MM.1S (cell line): ENCODE measurements around the gene DIO1.
"Not testable (repeated sequence)": the region's sequence is repeated elsewhere in the genome, so short reads cannot be mapped to it uniquely, and the experiment has no call there.

Source experiments
- DNase-seq: peaks from one replicate; pipeline ENCODE4 v3.0.0-alpha.2; 2015
- H2AFZ ChIP-seq: fragments of 300-600 bp; sonication (generic); 2 replicates; pipeline ENCODE4 v1.6.0; 2016; ENCODE audit warnings: antibody characterized with exemption, low read length
- H3F3A ChIP-seq: fragments of 300-600 bp; sonication (generic); 2 replicates; pipeline ENCODE4 v1.6.1; 2016; ENCODE audit warnings: mild to moderate bottlenecking, antibody characterized with exemption, low read length, moderate library complexity, mixed read lengths; ENCODE audit not compliant: insufficient read depth
- H3K27ac ChIP-seq: fragments of 300-600 bp; sonication (generic); 2 replicates; pipeline ENCODE4 v1.5.1; 2016; ENCODE audit warnings: mild to moderate bottlenecking, low read length
- H3K27me3 ChIP-seq: fragments of 300-600 bp; sonication (generic); replicated peaks from 2 replicates; pipeline ENCODE4 v1.6.0; 2016; ENCODE audit warnings: low read length; ENCODE audit not compliant: insufficient read depth
- H3K36me3 ChIP-seq: fragments of 300-600 bp; sonication (generic); replicated peaks from 2 replicates; pipeline ENCODE4 v1.6.1; 2016; ENCODE audit warnings: mild to moderate bottlenecking, low read length, mixed read lengths; ENCODE audit not compliant: insufficient read depth
- H3K4me1 ChIP-seq: fragments of 300-600 bp; sonication (generic); 2 replicates; pipeline ENCODE4 v1.6.1; 2016; ENCODE audit warnings: low read length, mixed read lengths
- H3K4me2 ChIP-seq: fragments of 300-600 bp; sonication (generic); 2 replicates; pipeline ENCODE4 v1.6.0; 2016; ENCODE audit warnings: low read depth, low read length
- H3K4me3 ChIP-seq: fragments of 300-600 bp; sonication (generic); 2 replicates; pipeline ENCODE4 v1.5.1; 2016; ENCODE audit warnings: low read length, mixed read lengths
- H3K79me2 ChIP-seq: fragments of 300-600 bp; sonication (generic); 2 replicates; pipeline ENCODE4 v1.6.1; 2016; ENCODE audit warnings: mixed run types, low read length, mixed read lengths
- H3K9ac ChIP-seq: fragments of 300-600 bp; sonication (generic); 2 replicates; pipeline ENCODE4 v1.6.1; 2016; ENCODE audit warnings: low read length, mixed read lengths
- H3K9me2 ChIP-seq: fragments of 300-600 bp; sonication (generic); replicated peaks from 2 replicates; pipeline ENCODE4 v1.6.1; 2016; ENCODE audit warnings: mild to moderate bottlenecking, low read length, mixed read lengths; ENCODE audit not compliant: insufficient read depth
- H3K9me3 ChIP-seq: fragments of 300-600 bp; sonication (generic); replicated peaks from 2 replicates; pipeline ENCODE4 v1.6.1; 2016; ENCODE audit warnings: mild to moderate bottlenecking, low read length, mixed read lengths; ENCODE audit not compliant: insufficient read depth
- H4K20me1 ChIP-seq: fragments of 300-600 bp; sonication (generic); 2 replicates; pipeline ENCODE4 v1.6.1; 2016; ENCODE audit warnings: mild to moderate bottlenecking, low read length, moderate library complexity, mixed read lengths; ENCODE audit not compliant: insufficient read depth
- EZH2 ChIP-seq: fragments of 300-600 bp; sonication (generic); optimal IDR thresholded peaks from 2 replicates; pipeline ENCODE3; 2017; ENCODE audit warnings: low read depth, mild to moderate bottlenecking, antibody characterized with exemption, low read length, mixed read lengths
- EZH2phosphoT487 ChIP-seq: fragments of 300-600 bp; sonication (generic); IDR thresholded peaks from 2 replicates; pipeline ENCODE4 v1.6.1; 2018; ENCODE audit warnings: antibody characterized with exemption, low read length
- TF ChIP-seq, protein P1 (sequence below): fragments of 300-600 bp; sonication (generic); IDR thresholded peaks from 2 replicates; pipeline ENCODE4 v1.5.1; 2016; ENCODE audit warnings: antibody characterized with exemption, low read length, mixed read lengths

Gene DIO1

DNA sequence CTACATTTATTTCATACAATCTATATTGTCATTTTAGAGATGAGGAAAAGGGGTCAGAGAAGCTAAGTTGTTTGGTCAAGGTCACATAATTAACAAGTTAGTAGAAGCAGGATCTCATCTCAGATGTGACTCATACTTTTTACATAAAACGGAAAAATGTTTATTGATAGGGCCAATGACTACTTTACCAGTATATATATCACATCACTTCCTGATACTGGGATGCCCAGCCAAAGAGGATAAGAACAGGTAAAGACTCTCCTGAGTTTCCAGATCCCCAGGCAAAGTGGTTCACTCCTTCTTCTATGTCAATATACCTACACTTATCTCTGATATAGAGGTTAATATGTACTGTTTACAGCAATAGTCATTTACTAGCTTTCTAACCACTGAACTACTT, 25.4 kb upstream of the DIO1 start:
- H3K4me1 ChIP-seq = no peaks in the 10 kb centered on the region
- H2AFZ ChIP-seq = no peak overlapping the region
- H3K9me2 ChIP-seq = no peaks in the 10 kb centered on the region
- no peak for TF ChIP-seq EZH2phosphoT487
- H3K36me3 ChIP-seq = no peaks in the 10 kb centered on the region
- H3K27ac ChIP-seq = no peak overlapping the region
- H3K79me2 ChIP-seq = no peaks in the 10 kb centered on the region
- H3K4me2 ChIP-seq = no peak overlapping the region
- DNase-seq = no peak
- no peak overlapping the region for H3K4me3 ChIP-seq
- no peaks in the 10 kb centered on the region for H3K9me3 ChIP-seq
- no peaks in the 10 kb centered on the region for H3F3A ChIP-seq
- no peaks in the 10 kb centered on the region for H4K20me1 ChIP-seq
- H3K27me3 ChIP-seq = no peaks in the 10 kb centered on the region
- no peak overlapping the region for H3K9ac ChIP-seq

DNA sequence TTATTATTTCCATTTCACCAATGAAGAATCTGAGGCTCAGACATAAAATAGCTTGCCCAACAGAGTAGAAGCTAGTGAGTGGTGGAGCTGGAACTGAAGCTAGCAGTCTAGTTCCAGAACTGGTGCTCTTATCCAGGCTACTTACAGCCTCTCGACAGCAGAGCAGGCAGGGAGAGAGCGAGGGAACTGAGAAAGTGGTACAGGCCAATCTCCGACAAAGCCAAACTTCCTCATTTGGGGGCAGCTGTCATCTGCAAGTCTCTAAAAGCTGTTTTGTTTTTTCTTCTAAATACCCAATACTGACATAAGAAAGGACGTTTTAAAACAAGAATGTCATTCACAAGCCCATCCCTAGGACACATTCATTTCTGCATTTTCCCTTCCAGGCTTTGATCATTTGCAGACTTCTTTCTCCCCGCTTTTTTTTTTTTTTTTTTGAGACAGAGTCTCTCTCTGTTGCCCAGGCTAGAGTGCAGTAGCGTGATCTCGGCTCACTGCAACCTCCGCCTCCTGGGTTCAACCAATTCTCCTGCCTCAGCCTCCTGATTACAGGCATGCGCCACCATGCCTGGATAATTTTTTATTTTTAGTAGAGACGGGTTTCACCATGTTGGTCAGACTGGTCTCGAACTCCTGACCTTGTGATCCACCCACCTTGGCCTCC, 24.4 kb upstream of the DIO1 start:
- Histone ChIP-seq H3K27ac (no peak overlapping the region), H4K20me1 (no peaks in the 10 kb centered on the region), H3K79me2 (no peaks in the 10 kb centered on the region), H3K4me3 (no peak overlapping the region), H3K27me3 (no peaks in the 10 kb centered on the region), H3K4me1 (no peaks in the 10 kb centered on the region), H3K9me3 (no peaks in the 10 kb centered on the region), H3F3A (no peaks in the 10 kb centered on the region), H3K9ac (no peak overlapping the region), H2AFZ (no peak overlapping the region), H3K9me2 (no peaks in the 10 kb centered on the region), H3K4me2 (no peak overlapping the region), H3K36me3 (no peaks in the 10 kb centered on the region)
- no peak for DNase-seq
- TF ChIP-seq EZH2 (no peak), EZH2phosphoT487 (no peak)
- TF ChIP-seq, protein P1, sequence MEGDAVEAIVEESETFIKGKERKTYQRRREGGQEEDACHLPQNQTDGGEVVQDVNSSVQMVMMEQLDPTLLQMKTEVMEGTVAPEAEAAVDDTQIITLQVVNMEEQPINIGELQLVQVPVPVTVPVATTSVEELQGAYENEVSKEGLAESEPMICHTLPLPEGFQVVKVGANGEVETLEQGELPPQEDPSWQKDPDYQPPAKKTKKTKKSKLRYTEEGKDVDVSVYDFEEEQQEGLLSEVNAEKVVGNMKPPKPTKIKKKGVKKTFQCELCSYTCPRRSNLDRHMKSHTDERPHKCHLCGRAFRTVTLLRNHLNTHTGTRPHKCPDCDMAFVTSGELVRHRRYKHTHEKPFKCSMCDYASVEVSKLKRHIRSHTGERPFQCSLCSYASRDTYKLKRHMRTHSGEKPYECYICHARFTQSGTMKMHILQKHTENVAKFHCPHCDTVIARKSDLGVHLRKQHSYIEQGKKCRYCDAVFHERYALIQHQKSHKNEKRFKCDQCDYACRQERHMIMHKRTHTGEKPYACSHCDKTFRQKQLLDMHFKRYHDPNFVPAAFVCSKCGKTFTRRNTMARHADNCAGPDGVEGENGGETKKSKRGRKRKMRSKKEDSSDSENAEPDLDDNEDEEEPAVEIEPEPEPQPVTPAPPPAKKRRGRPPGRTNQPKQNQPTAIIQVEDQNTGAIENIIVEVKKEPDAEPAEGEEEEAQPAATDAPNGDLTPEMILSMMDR = no peak

DNA sequence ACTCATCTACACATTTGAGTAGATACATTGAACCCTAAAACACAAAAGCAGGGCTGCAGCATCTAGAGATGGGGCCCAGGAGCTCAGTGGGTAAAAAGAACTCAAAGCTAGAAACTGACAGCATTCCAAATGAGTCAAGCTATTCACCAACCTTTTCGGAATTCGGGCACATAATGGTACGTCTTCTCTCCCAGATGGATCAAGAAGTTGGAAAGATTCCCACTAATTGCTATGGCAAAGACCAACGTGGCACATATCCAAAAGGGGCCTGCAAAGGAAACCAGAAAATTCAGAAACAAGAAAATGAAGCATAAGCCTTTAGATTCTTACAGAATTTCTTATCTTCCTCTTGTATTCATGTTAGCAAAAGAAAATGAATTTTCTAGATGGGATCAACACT, 22.8 kb upstream of the DIO1 start:
- TF ChIP-seq EZH2 = no peak
- TF ChIP-seq EZH2phosphoT487 = no peak
- TF ChIP-seq, protein P1 = no peak
- no peaks in the 10 kb centered on the region for H3F3A ChIP-seq
- H3K79me2 ChIP-seq = no peaks in the 10 kb centered on the region
- H3K4me1 ChIP-seq = no peaks in the 10 kb centered on the region
- no peaks in the 10 kb centered on the region for H4K20me1 ChIP-seq
- DNase-seq = no peak
- H3K4me2 ChIP-seq = no peak overlapping the region
- H3K9me3 ChIP-seq = no peaks in the 10 kb centered on the region
- H3K36me3 ChIP-seq = no peaks in the 10 kb centered on the region
- no peak overlapping the region for H3K4me3 ChIP-seq
- H3K27me3 ChIP-seq = no peaks in the 10 kb centered on the region
- H3K27ac ChIP-seq = no peak overlapping the region
- H3K9me2 ChIP-seq = no peaks in the 10 kb centered on the region
- H2AFZ ChIP-seq = no peak overlapping the region
- no peak overlapping the region for H3K9ac ChIP-seq

DNA sequence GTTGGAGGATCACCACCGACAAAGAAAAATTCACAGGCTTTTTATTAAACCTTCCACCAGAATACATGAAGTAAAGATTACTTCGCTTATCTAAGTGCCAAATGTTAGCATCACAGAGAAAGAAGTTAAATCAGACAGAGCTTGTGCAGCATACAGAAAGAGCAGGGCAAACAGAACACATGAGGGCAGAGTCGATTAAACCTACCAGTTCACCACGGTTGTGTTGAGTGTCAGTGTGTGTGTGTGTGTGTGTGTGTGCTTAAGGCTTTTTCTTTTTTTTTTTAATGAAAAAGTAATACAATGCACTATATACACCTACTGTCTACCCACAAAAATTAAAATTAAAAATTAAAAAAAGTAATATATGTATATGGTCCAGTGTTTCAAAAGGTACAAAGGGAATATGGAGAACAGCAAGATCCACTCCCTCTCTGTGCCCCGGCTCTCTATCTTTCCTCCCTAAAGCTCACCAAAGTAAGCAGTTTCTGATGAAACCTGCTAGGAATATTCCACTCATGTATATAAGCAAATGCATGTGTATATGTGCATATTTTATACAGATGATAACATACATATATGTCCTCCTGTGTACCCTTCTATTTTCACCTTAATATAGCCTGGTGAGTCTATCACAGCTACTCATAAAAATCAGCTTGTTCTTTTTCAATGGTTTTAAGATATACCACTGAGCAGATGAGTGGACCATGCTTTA, 22.1 kb upstream of the DIO1 start:
- no peaks in the 10 kb centered on the region for H3K9me3 ChIP-seq
- no peaks in the 10 kb centered on the region for H3K27me3 ChIP-seq
- no peak overlapping the region for H3K9ac ChIP-seq
- H3K4me2 ChIP-seq = no peak overlapping the region
- no peak for DNase-seq
- H3F3A ChIP-seq = no peaks in the 10 kb centered on the region
- no peak for TF ChIP-seq EZH2
- TF ChIP-seq EZH2phosphoT487 = no peak
- TF ChIP-seq, protein P1 = no peak
- no peak overlapping the region for H2AFZ ChIP-seq
- H4K20me1 ChIP-seq = no peaks in the 10 kb centered on the region
- no peaks in the 10 kb centered on the region for H3K79me2 ChIP-seq
- H3K9me2 ChIP-seq = no peaks in the 10 kb centered on the region
- no peaks in the 10 kb centered on the region for H3K4me1 ChIP-seq
- H3K4me3 ChIP-seq = no peak overlapping the region
- H3K36me3 ChIP-seq = no peaks in the 10 kb centered on the region
- no peak overlapping the region for H3K27ac ChIP-seq

DNA sequence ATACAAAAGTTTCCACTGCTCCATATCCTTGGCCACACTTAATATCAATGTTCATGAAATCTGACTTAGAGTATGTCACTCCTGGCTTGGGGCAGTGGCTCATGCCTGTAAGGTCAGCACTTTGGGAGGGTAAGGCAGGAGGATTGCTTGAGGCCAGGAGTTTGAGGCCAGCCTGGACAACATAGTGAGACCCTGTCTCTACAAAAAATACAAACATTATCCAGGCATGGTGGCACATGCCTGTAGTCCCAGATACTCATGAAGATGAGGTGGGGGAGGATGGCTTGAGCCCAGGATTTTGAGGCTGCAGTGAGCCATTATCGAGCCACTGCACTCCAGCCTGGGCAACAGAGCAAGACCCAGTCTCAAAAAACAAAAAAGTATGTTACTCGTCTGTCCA, 18.8 kb upstream of the DIO1 start:
- H3K36me3 ChIP-seq, H3K4me2 ChIP-seq, H2AFZ ChIP-seq, H3K79me2 ChIP-seq, H3K27ac ChIP-seq, H3K27me3 ChIP-seq, H3K4me3 ChIP-seq, H3K9me2 ChIP-seq, H3K9me3 ChIP-seq, H3F3A ChIP-seq, H4K20me1 ChIP-seq, H3K4me1 ChIP-seq, H3K9ac ChIP-seq, DNase-seq: not testable (repeated sequence)
